WTC11 (cell line): Measurements from ENCODE around the gene VSIG10. TPM values are rescaled to one million over a fixed set of nuclear protein-coding genes. Genes with fewer than 3 reads are reported as not detected.

Experiments
- ATAC-seq: fragments of 200-7000 bp; cut with Tn5 transposase; 2 replicates; pipeline ENCODE4 v1.10.0; 2021; ENCODE audit warnings: mild to moderate bottlenecking, moderate library complexity
- CTCF ChIA-PET: fragments of 300-600 bp; sonication (Branson Sonifier 250); formaldehyde crosslinking; loops from one replicate; lab custom pipeline; 2021; ENCODE audit warnings: antibody characterized with exemption; lab: Charles Lee
- POLR2A ChIA-PET: fragments of 350-600 bp; sonication (Branson Sonifier 250); formaldehyde crosslinking; loops from one replicate; lab custom pipeline; 2021; ENCODE audit warnings: antibody characterized with exemption; lab: Charles Lee
- DNase-seq: peaks from one replicate; pipeline ENCODE4 v3.0.0; 2021; ENCODE audit warnings: low spot score
- H3K27ac Mint-ChIP-seq: 2 replicates; pipeline ENCODE4 v1.8.0; 2021; ENCODE audit warnings: mixed read lengths
- H3K27me3 Mint-ChIP-seq: 2 replicates; pipeline ENCODE4 v1.8.0; 2021; ENCODE audit warnings: low read depth, mild to moderate bottlenecking, moderate library complexity, mixed read lengths
- H3K36me3 Mint-ChIP-seq: 2 replicates; pipeline ENCODE4 v1.8.0; 2021; ENCODE audit warnings: mixed read lengths
- H3K4me1 Mint-ChIP-seq: 2 replicates; pipeline ENCODE4 v1.8.0; 2022; ENCODE audit warnings: mixed read lengths
- H3K4me3 Mint-ChIP-seq: 2 replicates; pipeline ENCODE4 v1.8.0; 2021; ENCODE audit warnings: mild to moderate bottlenecking, moderate library complexity, mixed read lengths
- H3K9me3 Mint-ChIP-seq: 2 replicates; pipeline ENCODE4 v1.8.0; 2021; ENCODE audit warnings: mixed read lengths
- CREM ChIP-seq: sonication (generic); formaldehyde crosslinking; IDR thresholded peaks from 2 replicates; pipeline ENCODE4 v1.8.1; 2022; ENCODE audit warnings: mild to moderate bottlenecking, missing genetic modification reagents, moderate library complexity
- EMX1 ChIP-seq: fragments of 250-450 bp; sonication (Bioruptor Pico); IDR thresholded peaks from 2 replicates; pipeline ENCODE4 v1.8.0; 2021; ENCODE audit warnings: mild to moderate bottlenecking
- FOXK1 ChIP-seq: sonication (generic); formaldehyde crosslinking; IDR thresholded peaks from 2 replicates; pipeline ENCODE4 v1.8.0; 2022; ENCODE audit warnings: mild to moderate bottlenecking, moderate library complexity, missing genetic modification reagents
- HMGA2 ChIP-seq: fragments of 250-450 bp; sonication (Bioruptor Pico); IDR thresholded peaks from 2 replicates; pipeline ENCODE4 v1.4.0; 2021; ENCODE audit warnings: mild to moderate bottlenecking, moderate library complexity
- JAZF1 ChIP-seq: fragments of 250-450 bp; sonication (Bioruptor Pico); IDR thresholded peaks from 2 replicates; pipeline ENCODE4 v1.9.0; 2021; ENCODE audit warnings: moderate library complexity, mild to moderate bottlenecking, inconsistent platforms
- KAT7 ChIP-seq: sonication (generic); formaldehyde crosslinking; IDR thresholded peaks from 2 replicates; pipeline ENCODE4 v1.8.1; 2023; ENCODE audit warnings: missing genetic modification reagents, mild to moderate bottlenecking, borderline replicate concordance
- MXD4 ChIP-seq: fragments of 250-450 bp; sonication (Bioruptor Pico); IDR thresholded peaks from 2 replicates; pipeline ENCODE4 v1.8.0; 2021; ENCODE audit warnings: mild to moderate bottlenecking, moderate library complexity, borderline replicate concordance
- NFATC4 ChIP-seq: fragments of 250-450 bp; sonication (Bioruptor Pico); IDR thresholded peaks from 2 replicates; pipeline ENCODE4 v1.9.0; 2021; ENCODE audit warnings: mild to moderate bottlenecking
- SOX15 ChIP-seq: fragments of 250-450 bp; sonication (Bioruptor Pico); IDR thresholded peaks from 2 replicates; pipeline ENCODE4 v1.9.0; 2021; ENCODE audit warnings: mild to moderate bottlenecking
- TEAD4 ChIP-seq: sonication (generic); formaldehyde crosslinking; IDR thresholded peaks from 2 replicates; pipeline ENCODE4 v1.8.0; 2022; ENCODE audit warnings: mild to moderate bottlenecking, missing genetic modification reagents
- TP53 ChIP-seq: sonication (generic); formaldehyde crosslinking; IDR thresholded peaks from 2 replicates; pipeline ENCODE4 v1.8.1; 2023; ENCODE audit warnings: mild to moderate bottlenecking, missing genetic modification reagents
- ZNF138 ChIP-seq: sonication (generic); formaldehyde crosslinking; conservative IDR thresholded peaks from 2 replicates; pipeline ENCODE4 v1.8.1; 2022; ENCODE audit warnings: mild to moderate bottlenecking, moderate library complexity, missing genetic modification reagents
- ZNF219 ChIP-seq: sonication (generic); formaldehyde crosslinking; IDR thresholded peaks from 2 replicates; pipeline ENCODE4 v1.8.0; 2023; ENCODE audit warnings: missing genetic modification reagents, mild to moderate bottlenecking, borderline replicate concordance
- ZNF317 ChIP-seq: sonication (generic); formaldehyde crosslinking; IDR thresholded peaks from 2 replicates; pipeline ENCODE4 v1.8.1; 2023; ENCODE audit warnings: low read depth, mild to moderate bottlenecking, moderate library complexity, missing genetic modification reagents, borderline replicate concordance
- ZNF396 ChIP-seq: fragments of 250-450 bp; sonication (Bioruptor Pico); IDR thresholded peaks from 2 replicates; pipeline ENCODE4 v1.8.0; 2021; ENCODE audit warnings: mild to moderate bottlenecking, moderate library complexity, borderline replicate concordance
- ZNF416 ChIP-seq: fragments of 250-450 bp; sonication (Bioruptor Pico); IDR thresholded peaks from 2 replicates; pipeline ENCODE4 v1.9.0; 2021; ENCODE audit warnings: mild to moderate bottlenecking, inconsistent platforms
- ZNF423 ChIP-seq: fragments of 250-450 bp; sonication (Bioruptor Pico); IDR thresholded peaks from 2 replicates; pipeline ENCODE4 v2.1.2; 2022; ENCODE audit warnings: mild to moderate bottlenecking, moderate library complexity
- total RNA-seq: library from RNA; stranded (reverse); gene quantifications from 3 replicates; pipeline ENCODE4 v1.2.3, GENCODE V29; 2021
- TF ChIP-seq, protein P1 (sequence below): sonication (generic); formaldehyde crosslinking; IDR thresholded peaks from 2 replicates; pipeline ENCODE4 v1.8.0; 2023; ENCODE audit warnings: missing genetic modification reagents, mild to moderate bottlenecking, borderline replicate concordance
- TF ChIP-seq, protein P2 (sequence below): sonication (generic); formaldehyde crosslinking; IDR thresholded peaks from 2 replicates; pipeline ENCODE4 v1.8.0; 2022; ENCODE audit warnings: mild to moderate bottlenecking, missing genetic modification reagents
- TF ChIP-seq, protein P3 (sequence below): sonication (generic); formaldehyde crosslinking; IDR thresholded peaks from 2 replicates; pipeline ENCODE4 v1.8.1; 2023; ENCODE audit warnings: mild to moderate bottlenecking, missing genetic modification reagents, moderate library complexity
- TF ChIP-seq, protein P4 (sequence below): sonication (generic); formaldehyde crosslinking; IDR thresholded peaks from 2 replicates; pipeline ENCODE4 v1.8.0; 2022; ENCODE audit warnings: missing genetic modification reagents
- TF ChIP-seq, protein P5 (sequence below): sonication (generic); formaldehyde crosslinking; IDR thresholded peaks from 2 replicates; pipeline ENCODE4 v1.8.1; 2023; ENCODE audit warnings: mild to moderate bottlenecking, missing genetic modification reagents, borderline replicate concordance
- TF ChIP-seq, protein P6 (sequence below): sonication (generic); formaldehyde crosslinking; IDR thresholded peaks from 2 replicates; pipeline ENCODE4 v1.8.1; 2022; ENCODE audit warnings: low read depth, mild to moderate bottlenecking, moderate library complexity, missing genetic modification reagents, borderline replicate concordance

Gene VSIG10
- total RNA-seq, 1 experiment from 2014 or later, result 82.5 TPM

DNA sequence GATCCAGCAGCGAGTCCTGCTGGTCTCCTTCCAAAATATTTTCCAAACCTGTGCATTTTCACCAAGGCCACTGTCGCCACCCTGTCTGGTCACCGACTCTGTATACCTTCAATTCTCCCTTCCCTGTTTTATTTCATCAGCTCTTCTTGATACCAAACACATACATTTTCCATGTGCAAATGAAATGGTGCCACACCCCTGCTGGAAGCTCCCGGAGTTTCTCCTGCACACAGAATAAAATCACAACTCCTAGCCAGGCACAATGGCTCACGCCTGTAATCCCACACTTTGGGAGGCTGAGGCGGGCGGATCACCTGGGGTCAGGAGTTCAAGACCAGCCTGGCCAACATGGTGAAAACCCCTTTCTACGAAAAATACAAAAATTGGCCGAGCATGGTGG, 14.0 kb downstream of the VSIG10 start (continued):
- no peak for TF ChIP-seq CREM
- TF ChIP-seq MXD4 (CRISPR knock-in tag), result no peak
- TF ChIP-seq, protein P1, sequence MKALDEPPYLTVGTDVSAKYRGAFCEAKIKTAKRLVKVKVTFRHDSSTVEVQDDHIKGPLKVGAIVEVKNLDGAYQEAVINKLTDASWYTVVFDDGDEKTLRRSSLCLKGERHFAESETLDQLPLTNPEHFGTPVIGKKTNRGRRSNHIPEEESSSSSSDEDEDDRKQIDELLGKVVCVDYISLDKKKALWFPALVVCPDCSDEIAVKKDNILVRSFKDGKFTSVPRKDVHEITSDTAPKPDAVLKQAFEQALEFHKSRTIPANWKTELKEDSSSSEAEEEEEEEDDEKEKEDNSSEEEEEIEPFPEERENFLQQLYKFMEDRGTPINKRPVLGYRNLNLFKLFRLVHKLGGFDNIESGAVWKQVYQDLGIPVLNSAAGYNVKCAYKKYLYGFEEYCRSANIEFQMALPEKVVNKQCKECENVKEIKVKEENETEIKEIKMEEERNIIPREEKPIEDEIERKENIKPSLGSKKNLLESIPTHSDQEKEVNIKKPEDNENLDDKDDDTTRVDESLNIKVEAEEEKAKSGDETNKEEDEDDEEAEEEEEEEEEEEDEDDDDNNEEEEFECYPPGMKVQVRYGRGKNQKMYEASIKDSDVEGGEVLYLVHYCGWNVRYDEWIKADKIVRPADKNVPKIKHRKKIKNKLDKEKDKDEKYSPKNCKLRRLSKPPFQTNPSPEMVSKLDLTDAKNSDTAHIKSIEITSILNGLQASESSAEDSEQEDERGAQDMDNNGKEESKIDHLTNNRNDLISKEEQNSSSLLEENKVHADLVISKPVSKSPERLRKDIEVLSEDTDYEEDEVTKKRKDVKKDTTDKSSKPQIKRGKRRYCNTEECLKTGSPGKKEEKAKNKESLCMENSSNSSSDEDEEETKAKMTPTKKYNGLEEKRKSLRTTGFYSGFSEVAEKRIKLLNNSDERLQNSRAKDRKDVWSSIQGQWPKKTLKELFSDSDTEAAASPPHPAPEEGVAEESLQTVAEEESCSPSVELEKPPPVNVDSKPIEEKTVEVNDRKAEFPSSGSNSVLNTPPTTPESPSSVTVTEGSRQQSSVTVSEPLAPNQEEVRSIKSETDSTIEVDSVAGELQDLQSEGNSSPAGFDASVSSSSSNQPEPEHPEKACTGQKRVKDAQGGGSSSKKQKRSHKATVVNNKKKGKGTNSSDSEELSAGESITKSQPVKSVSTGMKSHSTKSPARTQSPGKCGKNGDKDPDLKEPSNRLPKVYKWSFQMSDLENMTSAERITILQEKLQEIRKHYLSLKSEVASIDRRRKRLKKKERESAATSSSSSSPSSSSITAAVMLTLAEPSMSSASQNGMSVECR (CRISPR knock-in tag), result no peak
- no peak for TF ChIP-seq KAT7
- TF ChIP-seq, protein P2, sequence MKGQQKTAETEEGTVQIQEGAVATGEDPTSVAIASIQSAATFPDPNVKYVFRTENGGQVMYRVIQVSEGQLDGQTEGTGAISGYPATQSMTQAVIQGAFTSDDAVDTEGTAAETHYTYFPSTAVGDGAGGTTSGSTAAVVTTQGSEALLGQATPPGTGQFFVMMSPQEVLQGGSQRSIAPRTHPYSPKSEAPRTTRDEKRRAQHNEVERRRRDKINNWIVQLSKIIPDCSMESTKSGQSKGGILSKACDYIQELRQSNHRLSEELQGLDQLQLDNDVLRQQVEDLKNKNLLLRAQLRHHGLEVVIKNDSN, result no peak
- TF ChIP-seq, all 79 proteins: peak for 0

DNA sequence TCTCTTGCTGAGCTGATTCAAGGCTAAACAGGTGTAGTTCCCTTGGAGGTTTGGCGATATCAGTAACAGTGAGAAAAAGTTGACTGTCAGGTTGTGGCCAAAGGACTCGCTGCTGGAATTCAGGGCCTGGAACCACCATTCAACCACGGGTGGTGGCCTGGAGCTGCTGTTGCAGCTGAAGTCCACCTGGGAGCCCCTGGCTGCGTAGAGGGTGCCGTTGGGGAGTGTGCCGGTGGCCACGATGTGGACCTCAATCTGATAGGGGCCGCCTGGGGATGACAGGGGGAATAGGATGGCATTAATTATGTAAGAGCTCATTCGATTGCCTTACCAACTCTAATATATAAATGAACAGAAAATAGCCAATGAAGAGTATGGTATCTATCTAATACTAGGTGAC, 21.6 kb downstream of the VSIG10 start:
- ChIA-PET CTCF (interaction anchor here (0.8 to 1.6 kb wide), 2 partner anchors 18 to 295 kb away, joined by 3 to 4 read pairs; partner anchors contain the start of gene SUDS3), POLR2A (no interaction called here)
- Mint-ChIP-seq H3K36me3 (peaks cover 63% of the 10 kb centered on the region), H3K27me3 (no peaks in the 10 kb centered on the region), H3K4me3 (no peak overlapping the region), H3K4me1 (no peaks in the 10 kb centered on the region), H3K27ac (no peak overlapping the region), H3K9me3 (no peaks in the 10 kb centered on the region)
- ATAC-seq, result no peak
- DNase-seq, result no peak
- TF ChIP-seq, protein P3, sequence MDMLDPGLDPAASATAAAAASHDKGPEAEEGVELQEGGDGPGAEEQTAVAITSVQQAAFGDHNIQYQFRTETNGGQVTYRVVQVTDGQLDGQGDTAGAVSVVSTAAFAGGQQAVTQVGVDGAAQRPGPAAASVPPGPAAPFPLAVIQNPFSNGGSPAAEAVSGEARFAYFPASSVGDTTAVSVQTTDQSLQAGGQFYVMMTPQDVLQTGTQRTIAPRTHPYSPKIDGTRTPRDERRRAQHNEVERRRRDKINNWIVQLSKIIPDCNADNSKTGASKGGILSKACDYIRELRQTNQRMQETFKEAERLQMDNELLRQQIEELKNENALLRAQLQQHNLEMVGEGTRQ, result no peak
- TF ChIP-seq ZNF416 (CRISPR knock-in tag) (no peak), TEAD4 (CRISPR knock-in tag) (no peak), ZNF138 (CRISPR knock-in tag) (no peak), TP53 (no peak), NFATC4 (CRISPR knock-in tag) (no peak), HMGA2 (no peak), EMX1 (CRISPR knock-in tag) (no peak), ZNF423 (no peak), SOX15 (CRISPR knock-in tag) (no peak), JAZF1 (CRISPR knock-in tag) (no peak), ZNF317 (CRISPR knock-in tag) (no peak), FOXK1 (CRISPR knock-in tag) (no peak), ZNF219 (no peak), ZNF396 (CRISPR knock-in tag) (no peak)
- TF ChIP-seq, protein P4, sequence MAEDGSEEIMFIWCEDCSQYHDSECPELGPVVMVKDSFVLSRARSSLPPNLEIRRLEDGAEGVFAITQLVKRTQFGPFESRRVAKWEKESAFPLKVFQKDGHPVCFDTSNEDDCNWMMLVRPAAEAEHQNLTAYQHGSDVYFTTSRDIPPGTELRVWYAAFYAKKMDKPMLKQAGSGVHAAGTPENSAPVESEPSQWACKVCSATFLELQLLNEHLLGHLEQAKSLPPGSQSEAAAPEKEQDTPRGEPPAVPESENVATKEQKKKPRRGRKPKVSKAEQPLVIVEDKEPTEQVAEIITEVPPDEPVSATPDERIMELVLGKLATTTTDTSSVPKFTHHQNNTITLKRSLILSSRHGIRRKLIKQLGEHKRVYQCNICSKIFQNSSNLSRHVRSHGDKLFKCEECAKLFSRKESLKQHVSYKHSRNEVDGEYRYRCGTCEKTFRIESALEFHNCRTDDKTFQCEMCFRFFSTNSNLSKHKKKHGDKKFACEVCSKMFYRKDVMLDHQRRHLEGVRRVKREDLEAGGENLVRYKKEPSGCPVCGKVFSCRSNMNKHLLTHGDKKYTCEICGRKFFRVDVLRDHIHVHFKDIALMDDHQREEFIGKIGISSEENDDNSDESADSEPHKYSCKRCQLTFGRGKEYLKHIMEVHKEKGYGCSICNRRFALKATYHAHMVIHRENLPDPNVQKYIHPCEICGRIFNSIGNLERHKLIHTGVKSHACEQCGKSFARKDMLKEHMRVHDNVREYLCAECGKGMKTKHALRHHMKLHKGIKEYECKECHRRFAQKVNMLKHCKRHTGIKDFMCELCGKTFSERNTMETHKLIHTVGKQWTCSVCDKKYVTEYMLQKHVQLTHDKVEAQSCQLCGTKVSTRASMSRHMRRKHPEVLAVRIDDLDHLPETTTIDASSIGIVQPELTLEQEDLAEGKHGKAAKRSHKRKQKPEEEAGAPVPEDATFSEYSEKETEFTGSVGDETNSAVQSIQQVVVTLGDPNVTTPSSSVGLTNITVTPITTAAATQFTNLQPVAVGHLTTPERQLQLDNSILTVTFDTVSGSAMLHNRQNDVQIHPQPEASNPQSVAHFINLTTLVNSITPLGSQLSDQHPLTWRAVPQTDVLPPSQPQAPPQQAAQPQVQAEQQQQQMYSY, result no peak
- TF ChIP-seq, protein P5, sequence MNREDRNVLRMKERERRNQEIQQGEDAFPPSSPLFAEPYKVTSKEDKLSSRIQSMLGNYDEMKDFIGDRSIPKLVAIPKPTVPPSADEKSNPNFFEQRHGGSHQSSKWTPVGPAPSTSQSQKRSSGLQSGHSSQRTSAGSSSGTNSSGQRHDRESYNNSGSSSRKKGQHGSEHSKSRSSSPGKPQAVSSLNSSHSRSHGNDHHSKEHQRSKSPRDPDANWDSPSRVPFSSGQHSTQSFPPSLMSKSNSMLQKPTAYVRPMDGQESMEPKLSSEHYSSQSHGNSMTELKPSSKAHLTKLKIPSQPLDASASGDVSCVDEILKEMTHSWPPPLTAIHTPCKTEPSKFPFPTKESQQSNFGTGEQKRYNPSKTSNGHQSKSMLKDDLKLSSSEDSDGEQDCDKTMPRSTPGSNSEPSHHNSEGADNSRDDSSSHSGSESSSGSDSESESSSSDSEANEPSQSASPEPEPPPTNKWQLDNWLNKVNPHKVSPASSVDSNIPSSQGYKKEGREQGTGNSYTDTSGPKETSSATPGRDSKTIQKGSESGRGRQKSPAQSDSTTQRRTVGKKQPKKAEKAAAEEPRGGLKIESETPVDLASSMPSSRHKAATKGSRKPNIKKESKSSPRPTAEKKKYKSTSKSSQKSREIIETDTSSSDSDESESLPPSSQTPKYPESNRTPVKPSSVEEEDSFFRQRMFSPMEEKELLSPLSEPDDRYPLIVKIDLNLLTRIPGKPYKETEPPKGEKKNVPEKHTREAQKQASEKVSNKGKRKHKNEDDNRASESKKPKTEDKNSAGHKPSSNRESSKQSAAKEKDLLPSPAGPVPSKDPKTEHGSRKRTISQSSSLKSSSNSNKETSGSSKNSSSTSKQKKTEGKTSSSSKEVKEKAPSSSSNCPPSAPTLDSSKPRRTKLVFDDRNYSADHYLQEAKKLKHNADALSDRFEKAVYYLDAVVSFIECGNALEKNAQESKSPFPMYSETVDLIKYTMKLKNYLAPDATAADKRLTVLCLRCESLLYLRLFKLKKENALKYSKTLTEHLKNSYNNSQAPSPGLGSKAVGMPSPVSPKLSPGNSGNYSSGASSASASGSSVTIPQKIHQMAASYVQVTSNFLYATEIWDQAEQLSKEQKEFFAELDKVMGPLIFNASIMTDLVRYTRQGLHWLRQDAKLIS (CRISPR knock-in tag), result no peak
- TF ChIP-seq, protein P6, sequence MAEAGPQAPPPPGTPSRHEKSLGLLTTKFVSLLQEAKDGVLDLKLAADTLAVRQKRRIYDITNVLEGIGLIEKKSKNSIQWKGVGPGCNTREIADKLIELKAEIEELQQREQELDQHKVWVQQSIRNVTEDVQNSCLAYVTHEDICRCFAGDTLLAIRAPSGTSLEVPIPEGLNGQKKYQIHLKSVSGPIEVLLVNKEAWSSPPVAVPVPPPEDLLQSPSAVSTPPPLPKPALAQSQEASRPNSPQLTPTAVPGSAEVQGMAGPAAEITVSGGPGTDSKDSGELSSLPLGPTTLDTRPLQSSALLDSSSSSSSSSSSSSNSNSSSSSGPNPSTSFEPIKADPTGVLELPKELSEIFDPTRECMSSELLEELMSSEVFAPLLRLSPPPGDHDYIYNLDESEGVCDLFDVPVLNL (CRISPR knock-in tag), result no peak
